Keratinocyte (primary cell): ENCODE data around the gene FBXO3. TPM values are rescaled to one million over a fixed set of nuclear protein-coding genes. Genes with fewer than 3 reads are reported as not detected.

Experiments
- DNase-seq: peaks from one replicate; pipeline ENCODE4 v3.0.0-alpha.2; 2011; ENCODE audit warnings: low read depth, missing footprints, low spot score
- FAIRE-seq: peaks from 2 replicates; lab custom pipeline; 2011; peaks lifted over from hg19 to GRCh38; lab: Jason Lieb, UNC
- H2AFZ ChIP-seq: 2 replicates; pipeline ENCODE4 v1.6.0; 2012; ENCODE audit warnings: low read length, control low read depth, inconsistent platforms; ENCODE audit not compliant: control insufficient read depth
- H3K27ac ChIP-seq: 2 replicates; pipeline ENCODE4 v1.5.1; 2011; ENCODE audit warnings: low read length; ENCODE audit not compliant: control insufficient read depth, insufficient read depth
- H3K27me3 ChIP-seq: 3 replicates; pipeline ENCODE4 v1.6.0; 2011; ENCODE audit warnings: low read length; ENCODE audit not compliant: control insufficient read depth, insufficient read depth; ENCODE audit errors: extremely low read depth
- H3K36me3 ChIP-seq, 2 experiments: 2 replicates in 1 of 2; 3 replicates in 1 of 2; pipeline ENCODE4 v1.5.1; 2011; ENCODE audit warnings: low read length in 2 of 2, mild to moderate bottlenecking in 1 of 2; ENCODE audit not compliant: control insufficient read depth in 2 of 2, insufficient read depth in 2 of 2; ENCODE audit errors: extremely low read depth in 1 of 2
- H3K4me1 ChIP-seq: 3 replicates; pipeline ENCODE4 v1.5.1; 2011; ENCODE audit warnings: low read length; ENCODE audit not compliant: control insufficient read depth, insufficient read depth; ENCODE audit errors: extremely low read depth
- H3K4me2 ChIP-seq: 3 replicates; pipeline ENCODE4 v1.6.0; 2011; ENCODE audit warnings: low read depth, low read length; ENCODE audit not compliant: control insufficient read depth, insufficient read depth; ENCODE audit errors: extremely low read depth
- H3K4me3 ChIP-seq, 3 experiments: fragments of 200-600 bp in 1 of 3; sonication (generic) in 1 of 3; 2 replicates in 2 of 3; 3 replicates in 1 of 3; pipeline ENCODE4 v1.5.1; 2011 to 2016; ENCODE audit warnings: low read length in 3 of 3, mild to moderate bottlenecking in 3 of 3, control low read depth in 2 of 3, inconsistent platforms in 1 of 3, low read depth in 1 of 3, mixed read lengths in 1 of 3, mixed run types in 1 of 3, moderate library complexity in 1 of 3; ENCODE audit not compliant: control insufficient read depth in 2 of 3, insufficient read depth in 2 of 3; ENCODE audit errors: extremely low read depth in 1 of 3
- H3K79me2 ChIP-seq: 2 replicates; pipeline ENCODE4 v1.6.0; 2012; ENCODE audit warnings: low read length; ENCODE audit not compliant: control insufficient read depth, insufficient read depth
- H3K9ac ChIP-seq: 3 replicates; pipeline ENCODE4 v1.6.0; 2011; ENCODE audit warnings: low read length; ENCODE audit not compliant: control insufficient read depth, insufficient read depth; ENCODE audit errors: extremely low read depth
- H3K9me1 ChIP-seq: 3 replicates; pipeline ENCODE4 v1.6.0; 2011; ENCODE audit warnings: low read length; ENCODE audit not compliant: control insufficient read depth, insufficient read depth; ENCODE audit errors: extremely low read depth
- H3K9me3 ChIP-seq: 2 replicates; pipeline ENCODE4 v1.5.1; 2012; ENCODE audit warnings: low read depth, low read length; ENCODE audit not compliant: control insufficient read depth
- H4K20me1 ChIP-seq: 3 replicates; pipeline ENCODE4 v1.6.0; 2011; ENCODE audit warnings: low read length; ENCODE audit not compliant: control insufficient read depth, insufficient read depth; ENCODE audit errors: extremely low read depth
- EZH2 ChIP-seq: IDR thresholded peaks from one replicate; pipeline ENCODE4 v1.6.1; 2012; ENCODE audit warnings: inconsistent platforms, mild to moderate bottlenecking, low read length, moderate library complexity
- dilution Hi-C: fragments of 300-500 bp; cut with MboI; formaldehyde crosslinking; loops from one replicate; pipeline ENCODE4 v1.7.0; 2020; ENCODE audit warnings: low sequenced_read_pairs; ENCODE audit not compliant: extremely low pct_ligation_motif_present
- polyA plus RNA-seq, 5 experiments: library from polyadenylated mRNA; depleted of rRNA in 3 of 5; stranded (reverse) in 3 of 5; stranded (forward) in 1 of 5; unstranded in 1 of 5; fragments of >200 nt; gene quantifications; 1 replicate in 1 of 5; 2 replicates in 3 of 5; 3 replicates in 1 of 5; pipeline versions ENCODE4 v1.2.1 to v1.2.3, GENCODE V29; 2011 to 2012; ENCODE audit warnings: missing spikeins in 2 of 5, low read depth in 1 of 5, low replicate concordance in 1 of 5
- TF ChIP-seq, protein P1 (sequence below), 3 experiments: IDR thresholded peaks in 1 of 3; conservative IDR thresholded peaks in 1 of 3; optimal IDR thresholded peaks in 1 of 3; 2 replicates in 2 of 3; 3 replicates in 1 of 3; pipeline versions ENCODE3 to v1.5.1; 2011; ENCODE audit warnings: low read length in 3 of 3, mild to moderate bottlenecking in 3 of 3, moderate library complexity in 2 of 3, control low read depth in 1 of 3, inconsistent platforms in 1 of 3; ENCODE audit not compliant: insufficient read depth in 2 of 3; ENCODE audit errors: extremely low read depth in 1 of 3

The FBXO3 gene
- polyA plus RNA-seq, 1 donor (not counting 4 experiments of a cell fraction or from before 2014, with no cell fraction given) = 68.6 TPM

GRCh38 chr11:33692013-33692504 is 82.3 kb downstream of the FBXO3 start:
- peaks cover 0 to 2% of the 10 kb centered on the region in 2 experiments for H3K36me3 ChIP-seq
- no peak overlapping the region for H2AFZ ChIP-seq
- no peaks in the 10 kb centered on the region for H3K79me2 ChIP-seq
- H3K27me3 ChIP-seq = no peaks in the 10 kb centered on the region
- peaks cover 82% of the 10 kb centered on the region for H3K4me1 ChIP-seq
- no peaks in the 10 kb centered on the region for H4K20me1 ChIP-seq
- H3K4me2 ChIP-seq = peak overlapping the region; percentile 50
- peak overlapping the region; percentile 79 for H3K9ac ChIP-seq
- H3K4me3 ChIP-seq = no peak overlapping the region
- H3K9me3 ChIP-seq = no peaks in the 10 kb centered on the region
- no peaks in the 10 kb centered on the region for H3K9me1 ChIP-seq
- dilution Hi-C loops = no loop called here
- TF ChIP-seq, protein P1, sequence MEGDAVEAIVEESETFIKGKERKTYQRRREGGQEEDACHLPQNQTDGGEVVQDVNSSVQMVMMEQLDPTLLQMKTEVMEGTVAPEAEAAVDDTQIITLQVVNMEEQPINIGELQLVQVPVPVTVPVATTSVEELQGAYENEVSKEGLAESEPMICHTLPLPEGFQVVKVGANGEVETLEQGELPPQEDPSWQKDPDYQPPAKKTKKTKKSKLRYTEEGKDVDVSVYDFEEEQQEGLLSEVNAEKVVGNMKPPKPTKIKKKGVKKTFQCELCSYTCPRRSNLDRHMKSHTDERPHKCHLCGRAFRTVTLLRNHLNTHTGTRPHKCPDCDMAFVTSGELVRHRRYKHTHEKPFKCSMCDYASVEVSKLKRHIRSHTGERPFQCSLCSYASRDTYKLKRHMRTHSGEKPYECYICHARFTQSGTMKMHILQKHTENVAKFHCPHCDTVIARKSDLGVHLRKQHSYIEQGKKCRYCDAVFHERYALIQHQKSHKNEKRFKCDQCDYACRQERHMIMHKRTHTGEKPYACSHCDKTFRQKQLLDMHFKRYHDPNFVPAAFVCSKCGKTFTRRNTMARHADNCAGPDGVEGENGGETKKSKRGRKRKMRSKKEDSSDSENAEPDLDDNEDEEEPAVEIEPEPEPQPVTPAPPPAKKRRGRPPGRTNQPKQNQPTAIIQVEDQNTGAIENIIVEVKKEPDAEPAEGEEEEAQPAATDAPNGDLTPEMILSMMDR (optimal IDR thresholded peaks at IDR 0.05 in 1 of 3, IDR thresholded peaks at IDR 0.05 in 1 of 3, conservative IDR thresholded peaks at IDR 0.05 in 1 of 3; ENCODE audit: extremely low read depth in 1 of 3, insufficient read depth in 2 of 3, low read length in 3 of 3) = no peak
- no peak for TF ChIP-seq EZH2
- peak overlapping the region; percentile 99 for H3K27ac ChIP-seq
- peak; percentile 89 for FAIRE-seq
- no peak for DNase-seq

DNA sequence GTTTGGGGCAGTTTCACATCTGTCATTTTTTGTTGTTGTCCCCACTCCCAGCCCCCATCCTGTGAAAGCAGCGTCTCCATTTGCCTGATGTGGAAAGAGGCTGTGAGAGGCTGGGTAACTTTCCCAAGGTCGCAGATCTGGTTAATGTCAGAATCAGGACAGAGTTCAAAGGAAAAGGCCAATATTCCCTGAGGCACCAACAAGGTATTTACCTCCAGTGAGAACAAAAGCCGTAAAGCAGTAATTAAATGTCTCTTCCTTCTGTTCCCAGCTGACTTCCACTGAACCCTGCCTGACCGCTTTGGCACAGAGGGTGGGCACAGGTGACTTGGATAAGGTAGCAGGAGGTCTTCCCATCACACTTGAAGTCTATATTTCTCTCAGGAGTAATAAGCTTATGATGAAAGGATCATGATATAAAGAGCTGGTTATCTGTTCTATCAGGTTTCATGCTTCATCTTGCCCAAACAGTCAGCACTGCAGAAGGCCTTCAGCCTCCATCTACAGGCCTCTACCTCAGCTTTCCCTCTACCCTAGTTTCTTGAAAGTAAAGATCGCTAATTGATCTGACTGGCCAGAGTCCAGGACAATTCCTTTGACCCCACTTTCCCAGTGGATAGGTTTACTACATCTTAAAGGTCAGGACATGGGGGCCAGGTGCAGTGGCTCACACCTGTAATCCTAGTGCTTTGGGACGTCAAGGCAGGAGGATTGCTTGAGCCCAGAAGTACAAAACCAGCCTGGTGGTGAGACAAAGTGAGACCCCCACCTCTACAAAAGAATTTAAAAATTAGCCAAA is 83.1 kb downstream of the FBXO3 start:
- Histone ChIP-seq H2AFZ (peak overlapping the region; percentile 5), H3K4me1 (peaks cover 74% of the 10 kb centered on the region)
- dilution Hi-C loops = no loop called here

More for the DNA sequence above, 83.1 kb downstream of the FBXO3 start:
- peak overlapping the region; percentile 99 for H3K27ac ChIP-seq
- peaks cover 0 to 2% of the 10 kb centered on the region in 2 experiments for H3K36me3 ChIP-seq
- DNase-seq (no peak), FAIRE-seq (peak; percentile 51)
- H3K9me3 ChIP-seq = no peaks in the 10 kb centered on the region
- peak overlapping the region; percentile 79 for H3K9ac ChIP-seq
- no peaks in the 10 kb centered on the region for H3K79me2 ChIP-seq
- H3K9me1 ChIP-seq = no peaks in the 10 kb centered on the region
- TF ChIP-seq, protein P1 (optimal IDR thresholded peaks at IDR 0.05 in 1 of 3, IDR thresholded peaks at IDR 0.05 in 1 of 3, conservative IDR thresholded peaks at IDR 0.05 in 1 of 3; ENCODE audit: extremely low read depth in 1 of 3, insufficient read depth in 2 of 3, low read length in 3 of 3) = no peak
- TF ChIP-seq EZH2 = no peak
- peak overlapping the region; percentile 50 for H3K4me2 ChIP-seq
- H3K4me3 ChIP-seq = peak overlapping the region in 2 of 3 experiments; percentile 24 to 29
- H4K20me1 ChIP-seq = no peaks in the 10 kb centered on the region
- H3K27me3 ChIP-seq = no peaks in the 10 kb centered on the region

Other genes starting within 250 kb of the FBXO3 start
- gene C11orf91, start 73.7 kb downstream of the FBXO3 start, polyA plus RNA-seq = 0.10 to 0.16 TPM (median 0.10 TPM) in 3 replicates
- gene CD59, start 38.1 kb downstream of the FBXO3 start, polyA plus RNA-seq = 1,349 to 1,804 TPM (median 1,403 TPM) in 3 replicates
- gene LMO2, start 117.6 kb upstream of the FBXO3 start, polyA plus RNA-seq = 0.53 to 1.1 TPM (median 0.57 TPM) in 3 replicates